Lung (tissue), 12 donors: Measurements from ENCODE around the gene CNTNAP2. TPM values are rescaled to one million over a fixed set of nuclear protein-coding genes. Genes with fewer than 3 reads are reported as not detected.
"Not testable (repeated sequence)": the region's sequence is repeated elsewhere in the genome, so short reads cannot be mapped to it uniquely, and the experiment has no call there.

Source experiments
- ATAC-seq: fragments of 200-7000 bp; cut with Tn5 transposase; one replicate; pipeline ENCODE4 v1.9.1; 2020; ENCODE audit warnings: moderate number of reproducible peaks; ENCODE audit not compliant: insufficient read depth, low FRiP score
- DNase-seq, 3 donors: peaks; one replicate each; pipeline ENCODE4 v3.0.0-alpha.2; 2013 to 2017
- H3K27ac ChIP-seq, 2 donors: one replicate each; pipeline ENCODE4 v1.5.1; 2013; ENCODE audit warnings: mild to moderate bottlenecking in 2 of 2, moderate library complexity in 2 of 2, control low read depth in 1 of 2, inconsistent platforms in 1 of 2, low read depth in 1 of 2, low read length in 1 of 2
- H3K27me3 ChIP-seq, 3 donors: one replicate each; pipeline ENCODE4 v1.5.1; 2013; ENCODE audit warnings: low read length in 2 of 3; ENCODE audit not compliant: control insufficient read depth in 3 of 3, insufficient read depth in 3 of 3
- H3K36me3 ChIP-seq, 4 donors: one replicate each; pipeline ENCODE4 v1.5.1; 2013; ENCODE audit warnings: low read length in 4 of 4, mild to moderate bottlenecking in 1 of 4, moderate library complexity in 1 of 4; ENCODE audit not compliant: control insufficient read depth in 4 of 4, insufficient read depth in 4 of 4
- H3K4me1 ChIP-seq, 5 donors: one replicate each; pipeline ENCODE4 v1.5.1; 2013; ENCODE audit warnings: low read length in 5 of 5, mild to moderate bottlenecking in 2 of 5, moderate library complexity in 1 of 5; ENCODE audit not compliant: control insufficient read depth in 5 of 5, insufficient read depth in 5 of 5
- H3K4me3 ChIP-seq: one replicate; pipeline ENCODE4 v1.5.1; 2013; ENCODE audit warnings: mild to moderate bottlenecking, control low read depth, moderate library complexity
- H3K9ac ChIP-seq, 2 donors: one replicate each; pipeline ENCODE4 v1.5.1; 2013; ENCODE audit warnings: low read length in 2 of 2, control low read depth in 1 of 2; ENCODE audit not compliant: insufficient read depth in 1 of 2
- H3K9me3 ChIP-seq, 4 donors: one replicate each; pipeline ENCODE4 v1.5.1; 2013; ENCODE audit warnings: low read length in 3 of 4, mild to moderate bottlenecking in 1 of 4, moderate library complexity in 1 of 4; ENCODE audit not compliant: control insufficient read depth in 4 of 4, insufficient read depth in 3 of 4
- WGBS, 2 donors: extraction: QIAGEN DNeasy Blood & Tissue Kit; methylation state at CpG; one replicate each; pipeline ENCODE4 v1.1.7; 2013; 5-methylcytosine and 5-hydroxymethylcytosine counted together
- polyA plus RNA-seq, 2 donors: library from polyadenylated mRNA; stranded (reverse); fragments of 200-250 nt; gene quantifications; one replicate each; pipeline ENCODE4 v1.2.1, GENCODE V29; 2013
- total RNA-seq, 2 donors: library from RNA; depleted of rRNA in 1 of 2; stranded (reverse); fragments of >200 nt in 1 of 2; gene quantifications; one replicate each; pipeline ENCODE4 v1.2.1, GENCODE V29; 2014 to 2021
- TF ChIP-seq, protein P1 (sequence below): IDR thresholded peaks from 2 replicates; pipeline ENCODE4 v1.5.1; 2012; ENCODE audit warnings: mild to moderate bottlenecking; ENCODE audit errors: control extremely low read depth, extremely low read depth
- donor health status: control.
- donor health status: control.
- donor health status: Bipolar disorder and iron deficiency.
- donor health status: healthy.
- donor health status: DM: yes; HTN: yes; CAD: no.

Gene CNTNAP2
- total and polyA plus RNA-seq, 4 donors: 0.18 to 45.3 (median 0.52) TPM

DNA sequence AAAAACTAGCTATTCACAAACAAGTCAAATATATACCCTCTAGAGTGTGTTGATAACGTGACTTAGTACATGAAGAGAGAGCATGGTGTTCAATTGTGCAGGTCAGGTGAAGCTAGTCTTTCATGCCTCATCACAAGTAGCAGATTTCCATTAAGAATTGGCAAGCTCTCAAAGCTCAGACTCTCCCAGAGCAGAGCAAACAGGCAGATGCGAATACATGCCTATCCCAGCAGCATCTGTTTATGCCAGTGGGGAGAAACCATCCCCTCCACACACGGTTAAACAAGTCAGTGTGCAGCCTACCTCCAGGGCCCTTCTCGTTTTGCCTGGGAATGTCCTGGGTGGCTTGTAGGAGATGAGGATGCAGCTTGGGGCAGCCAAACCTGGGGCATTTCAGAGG is 1941.5 kb downstream of the CNTNAP2 start:
- Histone ChIP-seq H3K27ac (no peak overlapping the region), H3K9me3 (no peaks in the 10 kb centered on the region), H3K27me3 (no peaks in the 10 kb centered on the region), H3K36me3 (no peaks in the 10 kb centered on the region), H3K4me1 (peaks cover 0 to 4% (median 0%) of the 10 kb centered on the region in 5 donors), H3K4me3 (no peak overlapping the region), H3K9ac (no peak overlapping the region)
- TF ChIP-seq, protein P1, sequence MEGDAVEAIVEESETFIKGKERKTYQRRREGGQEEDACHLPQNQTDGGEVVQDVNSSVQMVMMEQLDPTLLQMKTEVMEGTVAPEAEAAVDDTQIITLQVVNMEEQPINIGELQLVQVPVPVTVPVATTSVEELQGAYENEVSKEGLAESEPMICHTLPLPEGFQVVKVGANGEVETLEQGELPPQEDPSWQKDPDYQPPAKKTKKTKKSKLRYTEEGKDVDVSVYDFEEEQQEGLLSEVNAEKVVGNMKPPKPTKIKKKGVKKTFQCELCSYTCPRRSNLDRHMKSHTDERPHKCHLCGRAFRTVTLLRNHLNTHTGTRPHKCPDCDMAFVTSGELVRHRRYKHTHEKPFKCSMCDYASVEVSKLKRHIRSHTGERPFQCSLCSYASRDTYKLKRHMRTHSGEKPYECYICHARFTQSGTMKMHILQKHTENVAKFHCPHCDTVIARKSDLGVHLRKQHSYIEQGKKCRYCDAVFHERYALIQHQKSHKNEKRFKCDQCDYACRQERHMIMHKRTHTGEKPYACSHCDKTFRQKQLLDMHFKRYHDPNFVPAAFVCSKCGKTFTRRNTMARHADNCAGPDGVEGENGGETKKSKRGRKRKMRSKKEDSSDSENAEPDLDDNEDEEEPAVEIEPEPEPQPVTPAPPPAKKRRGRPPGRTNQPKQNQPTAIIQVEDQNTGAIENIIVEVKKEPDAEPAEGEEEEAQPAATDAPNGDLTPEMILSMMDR: no peak
- no peak for ATAC-seq
- WGBS, 2 donors: 50 to 68% methylated on average over 4 of the region's 4 CpGs
- DNase-seq: no peak

DNA sequence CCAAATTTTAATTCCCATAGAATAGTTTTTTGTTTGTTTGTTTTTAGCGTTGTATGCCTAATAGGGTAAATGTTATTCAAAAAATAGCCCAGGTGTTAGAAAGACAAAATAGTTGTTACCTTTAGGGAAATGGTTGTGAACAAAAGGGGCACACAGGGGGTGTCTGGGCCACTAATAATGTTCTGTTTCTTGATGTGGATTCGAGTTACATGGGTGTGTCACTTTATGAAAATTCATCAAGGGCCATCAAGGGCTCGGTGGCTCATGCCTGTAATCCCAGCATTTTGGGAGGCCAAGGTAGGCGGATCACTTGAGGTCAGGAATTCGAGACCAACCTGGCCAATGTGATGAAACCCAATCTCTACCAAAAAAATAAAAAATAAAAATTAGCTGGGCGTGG is 1942.2 kb downstream of the CNTNAP2 start:
- Histone ChIP-seq H3K36me3 (no peaks in the 10 kb centered on the region), H3K9ac (no peak overlapping the region), H3K4me1 (peaks cover 0 to 4% (median 0%) of the 10 kb centered on the region in 5 donors), H3K27me3 (no peaks in the 10 kb centered on the region), H3K27ac (no peak overlapping the region), H3K4me3 (no peak overlapping the region), H3K9me3 (no peaks in the 10 kb centered on the region)
- ATAC-seq (no peak), DNase-seq (no peak)
- 81 to 87% methylated on average over 6 of the region's 6 CpGs for whole genome bisulfite sequencing, 2 donors
- TF ChIP-seq, protein P1: no peak

DNA sequence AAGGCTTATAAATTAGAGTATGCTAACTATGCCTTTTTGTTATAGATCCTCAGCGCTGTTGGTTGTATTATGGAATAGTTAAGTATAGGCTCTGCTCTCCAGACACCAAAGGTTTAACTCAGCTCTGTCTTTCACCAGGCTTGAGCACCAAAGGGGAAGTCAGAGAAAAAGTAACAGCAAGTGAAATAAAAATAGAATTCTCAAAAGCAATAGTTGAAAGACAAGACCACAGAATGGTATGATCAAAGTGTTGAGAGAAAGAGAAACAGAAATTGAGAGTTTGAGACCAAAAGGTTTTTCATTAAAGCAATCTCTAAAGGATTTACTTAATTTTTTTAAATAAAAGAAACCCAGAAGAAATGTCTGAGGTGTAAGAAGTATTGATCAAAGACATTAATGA is 1944.1 kb downstream of the CNTNAP2 start:
- Histone ChIP-seq H3K36me3 (no peaks in the 10 kb centered on the region), H3K27me3 (no peaks in the 10 kb centered on the region), H3K4me3 (no peak overlapping the region), H3K9ac (no peak overlapping the region), H3K27ac (no peak overlapping the region), H3K9me3 (peaks cover 0 to 8% (median 0%) of the 10 kb centered on the region in 4 donors), H3K4me1 (peaks cover 0 to 4% (median 0%) of the 10 kb centered on the region in 5 donors)
- TF ChIP-seq, protein P1: no peak
- 84 to 91% methylated on average over 1 of the region's 1 CpG for WGBS, 2 donors
- ATAC-seq: no peak
- no peak for DNase-seq

DNA sequence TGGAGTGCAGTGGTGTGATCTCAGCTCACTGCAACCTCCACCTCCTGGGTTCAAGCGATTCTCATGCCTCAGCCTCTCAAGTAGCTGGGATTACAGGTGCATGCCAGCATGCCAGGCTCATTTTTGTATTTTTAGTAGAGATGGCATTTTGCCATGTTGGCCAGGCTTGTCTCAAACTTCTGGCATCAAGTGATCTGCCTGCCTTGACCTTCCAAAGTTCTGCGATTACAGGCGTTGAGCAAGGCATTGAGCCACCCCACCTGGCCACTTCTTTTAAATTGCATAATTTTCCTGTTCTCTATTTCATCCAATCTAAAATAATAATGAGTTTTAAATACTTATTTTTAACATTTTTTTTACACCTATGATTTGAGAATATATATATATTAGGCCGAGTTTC is 1961.5 kb downstream of the CNTNAP2 start:
- not testable (repeated sequence) for H3K4me3 ChIP-seq, DNase-seq, H3K4me1 ChIP-seq, ATAC-seq, H3K27me3 ChIP-seq, H3K9me3 ChIP-seq, H3K27ac ChIP-seq, H3K36me3 ChIP-seq, H3K9ac ChIP-seq
- WGBS, 2 donors: 63 to 89% methylated on average over 4 of the region's 4 CpGs
